ENCODE measurements around the gene ACAD8. TPM values are rescaled to one million over a fixed set of nuclear protein-coding genes. Genes with fewer than 3 reads are reported as not detected.

ACAD8 gene
- total RNA-seq, 1 donor from 2014 or later, result 48.0 TPM

- no peaks in the 10 kb centered on the region for H3K4me1 Mint-ChIP-seq (ENCODE audit: low read depth, unreplicated experiment)
- H3K9me3 Mint-ChIP-seq (ENCODE audit: unreplicated experiment), result no peaks in the 10 kb centered on the region
- no peak for DNase-seq
- no peaks in the 10 kb centered on the region for H3K27me3 Mint-ChIP-seq (ENCODE audit: unreplicated experiment)
- no peak overlapping the region for H3K4me3 Mint-ChIP-seq (ENCODE audit: unreplicated experiment)
- H3K27ac Mint-ChIP-seq (ENCODE audit: unreplicated experiment), result no peak overlapping the region
- no peak for TF ChIP-seq CTCF (IDR thresholded peaks at IDR 0.05; ENCODE audit: partially characterized antibody, unreplicated experiment)
- H3K36me3 Mint-ChIP-seq (ENCODE audit: unreplicated experiment), result no peaks in the 10 kb centered on the region
These were observed 7.6 kb downstream of the ACAD8 start for GRCh38 chr11:134260983-134261382.

DNA sequence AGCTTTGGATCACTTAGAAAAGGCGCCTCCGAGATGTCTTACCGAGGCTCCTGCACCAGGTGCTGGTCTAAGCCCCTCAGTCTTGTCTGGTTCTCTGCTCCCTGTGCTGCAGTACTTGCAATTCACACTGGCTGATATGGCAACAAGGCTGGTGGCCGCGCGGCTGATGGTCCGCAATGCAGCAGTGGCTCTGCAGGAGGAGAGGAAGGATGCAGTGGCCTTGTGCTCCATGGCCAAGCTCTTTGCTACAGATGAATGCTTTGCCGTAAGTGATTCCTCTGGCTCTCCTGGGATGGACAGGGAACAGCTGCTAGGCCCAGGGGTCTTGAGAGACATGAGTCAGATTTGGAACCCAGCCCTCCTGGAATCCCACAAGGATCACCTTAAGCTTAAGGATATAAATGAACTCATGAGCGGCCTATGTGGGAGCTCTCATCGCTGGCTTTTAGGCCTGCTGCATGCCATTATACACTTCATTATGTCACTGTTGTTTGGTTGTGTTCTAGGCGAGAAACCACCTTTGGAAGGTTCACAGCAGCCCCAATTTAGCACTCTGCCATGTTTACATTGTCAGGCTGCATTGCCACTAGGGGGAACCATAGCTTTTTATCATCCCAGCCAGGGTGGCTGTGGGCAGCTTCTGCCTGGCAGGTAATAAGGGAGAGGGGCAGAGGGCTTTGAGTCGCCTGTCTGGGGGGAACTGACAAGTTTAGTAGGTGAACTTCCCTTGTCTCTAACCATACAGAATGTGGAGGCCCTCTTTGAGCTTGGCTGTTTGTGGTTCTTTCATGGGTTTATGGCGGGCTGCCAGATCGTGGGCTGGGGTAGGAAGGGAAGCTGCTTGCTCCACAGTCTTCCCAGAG lies 8.5 kb downstream of the ACAD8 start:
- Mint-ChIP-seq H3K9me3 (ENCODE audit: unreplicated experiment) (no peaks in the 10 kb centered on the region), H3K27me3 (ENCODE audit: unreplicated experiment) (no peaks in the 10 kb centered on the region), H3K36me3 (ENCODE audit: unreplicated experiment) (no peaks in the 10 kb centered on the region), H3K4me1 (ENCODE audit: low read depth, unreplicated experiment) (no peaks in the 10 kb centered on the region), H3K4me3 (ENCODE audit: unreplicated experiment) (no peak overlapping the region), H3K27ac (ENCODE audit: unreplicated experiment) (no peak overlapping the region)
- TF ChIP-seq CTCF (IDR thresholded peaks at IDR 0.05; ENCODE audit: partially characterized antibody, unreplicated experiment), result peak; percentile 69
- DNase-seq, result peak; percentile 59

DNA sequence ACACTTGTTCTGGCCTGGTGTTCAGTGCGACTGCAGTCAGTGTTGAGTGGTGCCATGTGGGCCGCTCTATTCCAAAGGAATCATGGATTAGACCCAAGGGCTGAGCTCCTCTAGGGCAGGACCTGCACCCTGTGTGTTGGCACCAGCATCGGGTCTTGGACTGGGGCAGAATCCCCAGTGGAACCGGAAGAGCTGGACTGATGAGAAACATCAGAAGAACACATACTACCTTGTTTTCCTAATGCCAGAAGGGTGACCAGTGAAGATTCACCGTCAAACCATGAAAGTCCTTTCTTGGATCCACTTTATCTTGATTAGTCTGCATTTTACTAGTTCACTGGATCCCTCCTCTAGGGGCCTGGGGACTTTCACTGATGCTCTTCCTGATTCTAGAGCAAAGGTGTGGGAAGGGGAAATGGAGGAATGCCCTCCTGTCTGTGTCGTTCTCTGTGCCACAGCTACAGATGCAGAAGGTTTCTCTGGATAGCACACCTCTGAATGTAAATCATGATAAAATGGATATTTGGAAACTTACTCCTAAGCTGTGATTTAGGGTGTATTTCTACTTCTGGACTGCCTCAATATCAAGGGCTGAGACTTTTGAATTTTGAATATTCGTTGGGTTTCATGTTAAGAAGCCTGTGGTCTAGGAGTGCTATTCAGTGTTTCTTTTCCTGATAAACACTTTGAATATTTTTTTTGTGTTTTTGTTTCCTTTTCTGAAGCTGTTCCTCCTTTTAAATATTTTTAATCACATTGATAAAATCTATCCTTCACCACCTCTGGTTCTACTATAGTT lies 11.8 kb downstream of the ACAD8 start:
- H3K9me3 Mint-ChIP-seq (ENCODE audit: unreplicated experiment), result no peaks in the 10 kb centered on the region
- H3K36me3 Mint-ChIP-seq (ENCODE audit: unreplicated experiment), result no peaks in the 10 kb centered on the region
- H3K4me1 Mint-ChIP-seq (ENCODE audit: low read depth, unreplicated experiment), result no peaks in the 10 kb centered on the region
- no peaks in the 10 kb centered on the region for H3K27me3 Mint-ChIP-seq (ENCODE audit: unreplicated experiment)
- no peak overlapping the region for H3K27ac Mint-ChIP-seq (ENCODE audit: unreplicated experiment)
- TF ChIP-seq CTCF (IDR thresholded peaks at IDR 0.05; ENCODE audit: partially characterized antibody, unreplicated experiment), result no peak
- H3K4me3 Mint-ChIP-seq (ENCODE audit: unreplicated experiment), result no peak overlapping the region
- no peak for DNase-seq

- H3K4me1 Mint-ChIP-seq (ENCODE audit: low read depth, unreplicated experiment), result peaks cover 2% of the 10 kb centered on the region
- H3K27ac Mint-ChIP-seq (ENCODE audit: unreplicated experiment), result no peak overlapping the region
- peaks cover under 1% of the 10 kb centered on the region for H3K9me3 Mint-ChIP-seq (ENCODE audit: unreplicated experiment)
- no peaks in the 10 kb centered on the region for H3K27me3 Mint-ChIP-seq (ENCODE audit: unreplicated experiment)
- H3K4me3 Mint-ChIP-seq (ENCODE audit: unreplicated experiment), result no peak overlapping the region
- TF ChIP-seq CTCF (IDR thresholded peaks at IDR 0.05; ENCODE audit: partially characterized antibody, unreplicated experiment), result no peak
- H3K36me3 Mint-ChIP-seq (ENCODE audit: unreplicated experiment), result no peaks in the 10 kb centered on the region
- DNase-seq, result no peak
These were observed 13.1 kb downstream of the ACAD8 start for GRCh38 chr11:134266440-134266839.

DNA sequence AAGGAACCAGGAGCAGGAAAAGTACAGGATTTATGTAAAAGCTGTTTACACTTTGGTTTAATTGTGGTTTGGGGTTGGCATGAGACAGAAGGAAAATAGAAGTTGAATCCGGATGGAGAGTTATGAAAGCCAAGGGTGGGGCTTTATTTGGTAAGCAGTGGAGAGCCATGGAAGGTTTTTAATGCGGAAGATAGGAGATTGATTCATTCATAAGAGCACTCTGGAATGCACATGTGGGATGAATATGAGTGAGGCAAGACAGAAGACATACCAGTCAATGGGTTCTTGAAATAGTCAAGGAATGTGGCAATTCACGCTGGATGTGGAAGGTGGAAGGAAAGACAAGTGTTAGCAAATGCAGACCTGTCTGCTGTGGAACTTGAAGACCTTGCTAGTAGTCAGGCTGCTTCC lies 13.5 kb downstream of the ACAD8 start:
- Mint-ChIP-seq H3K4me3 (ENCODE audit: unreplicated experiment) (no peak overlapping the region), H3K9me3 (ENCODE audit: unreplicated experiment) (peaks cover 4% of the 10 kb centered on the region), H3K4me1 (ENCODE audit: low read depth, unreplicated experiment) (peaks cover 5% of the 10 kb centered on the region), H3K36me3 (ENCODE audit: unreplicated experiment) (no peaks in the 10 kb centered on the region), H3K27me3 (ENCODE audit: unreplicated experiment) (no peaks in the 10 kb centered on the region), H3K27ac (ENCODE audit: unreplicated experiment) (no peak overlapping the region)
- no peak for TF ChIP-seq CTCF (IDR thresholded peaks at IDR 0.05; ENCODE audit: partially characterized antibody, unreplicated experiment)
- DNase-seq, result no peak

Measured in glutamatergic neuron (in vitro differentiated cells).